Liver (tissue), 9 donors: ENCODE results near the gene EFHD2. TPM values are rescaled to one million over a fixed set of nuclear protein-coding genes. Genes with fewer than 3 reads are reported as not detected.

ENCODE experiments used
- DNase-seq: peaks from one replicate; pipeline ENCODE4 v3.0.0-alpha.2; 2017; ENCODE audit warnings: low spot score
- H3K27ac ChIP-seq, 2 donors: one replicate each; pipeline ENCODE4 v1.7.0; 2013; ENCODE audit warnings: inconsistent platforms in 2 of 2, low read length in 2 of 2, control low read depth in 1 of 2, low read depth in 1 of 2, mild to moderate bottlenecking in 1 of 2
- H3K27me3 ChIP-seq, 4 donors: one replicate each; pipeline versions ENCODE4 v1.6.1 to v1.7.0; 2013; ENCODE audit warnings: low read length in 3 of 4, inconsistent platforms in 1 of 4, mild to moderate bottlenecking in 1 of 4, moderate library complexity in 1 of 4; ENCODE audit not compliant: control insufficient read depth in 4 of 4, insufficient read depth in 4 of 4
- H3K36me3 ChIP-seq, 4 donors: one replicate each; pipeline versions ENCODE4 v1.6.1 to v1.7.0; 2013; ENCODE audit warnings: low read length in 3 of 4, mild to moderate bottlenecking in 3 of 4, low read depth in 1 of 4, moderate library complexity in 1 of 4; ENCODE audit not compliant: control insufficient read depth in 4 of 4, insufficient read depth in 3 of 4
- H3K4me1 ChIP-seq, 4 donors: one replicate each; pipeline versions ENCODE4 v1.6.1 to v1.7.0; 2013; ENCODE audit warnings: low read length in 3 of 4, mild to moderate bottlenecking in 3 of 4, moderate library complexity in 1 of 4; ENCODE audit not compliant: control insufficient read depth in 4 of 4, insufficient read depth in 4 of 4
- H3K4me3 ChIP-seq, 3 donors: one replicate each; pipeline versions ENCODE4 v1.6.1 to v1.7.0; 2013; ENCODE audit warnings: low read length in 3 of 3, control low read depth in 1 of 3, low read depth in 1 of 3, mild to moderate bottlenecking in 1 of 3
- H3K9ac ChIP-seq, 2 donors: one replicate each; pipeline ENCODE4 v1.7.0; 2013; ENCODE audit warnings: low read length in 2 of 2, mild to moderate bottlenecking in 2 of 2, moderate library complexity in 2 of 2, control low read depth in 1 of 2, low read depth in 1 of 2
- H3K9me3 ChIP-seq, 4 donors: one replicate each; pipeline versions ENCODE4 v1.6.1 to v1.7.0; 2013; ENCODE audit warnings: low read length in 3 of 4; ENCODE audit not compliant: control insufficient read depth in 4 of 4
- ATF3 ChIP-seq: IDR thresholded peaks from 2 replicates; pipeline ENCODE4 v1.6.1; 2016; ENCODE audit warnings: antibody characterized with exemption
- CTCF ChIP-seq: fragments of 150-350 bp; IDR thresholded peaks from 2 replicates; pipeline ENCODE4 v1.5.1; 2017; ENCODE audit warnings: improper control_type of control experiment, low read depth, low read length; ENCODE audit not compliant: missing input control
- EGR1 ChIP-seq, 2 donors: IDR thresholded peaks; 2 replicates each; pipeline ENCODE4 v1.6.1; 2016 to 2018; ENCODE audit warnings: antibody characterized with exemption in 2 of 2, low read depth in 2 of 2
- FOXA1 ChIP-seq: IDR thresholded peaks from 2 replicates; pipeline ENCODE4 v1.6.1; 2016; ENCODE audit warnings: antibody characterized with exemption
- FOXA2 ChIP-seq: IDR thresholded peaks from 2 replicates; pipeline ENCODE4 v1.6.1; 2016; ENCODE audit warnings: antibody characterized with exemption
- GABPA ChIP-seq, 2 donors: IDR thresholded peaks in 1 of 2; conservative IDR thresholded peaks in 1 of 2; 2 replicates each; pipeline ENCODE4 v1.6.1; 2016; ENCODE audit warnings: antibody characterized with exemption in 2 of 2, mild to moderate bottlenecking in 1 of 2, moderate library complexity in 1 of 2
- HNF4A ChIP-seq, 2 donors: conservative IDR thresholded peaks; 2 replicates each; pipeline ENCODE4 v1.6.1; 2016; ENCODE audit warnings: antibody characterized with exemption in 2 of 2, mild to moderate bottlenecking in 2 of 2
- JUND ChIP-seq, 2 donors: IDR thresholded peaks; 2 replicates each; pipeline ENCODE4 v1.6.1; 2016; ENCODE audit warnings: antibody characterized with exemption in 2 of 2
- MAX ChIP-seq: IDR thresholded peaks from 2 replicates; pipeline ENCODE4 v1.6.1; 2016; ENCODE audit warnings: antibody characterized with exemption
- REST ChIP-seq: IDR thresholded peaks from 2 replicates; pipeline ENCODE4 v1.6.1; 2016; ENCODE audit warnings: antibody characterized with exemption, mild to moderate bottlenecking
- SP1 ChIP-seq: IDR thresholded peaks from 2 replicates; pipeline ENCODE4 v1.6.1; 2018; ENCODE audit warnings: antibody characterized with exemption, mild to moderate bottlenecking
- YY1 ChIP-seq: IDR thresholded peaks from 2 replicates; pipeline ENCODE4 v1.6.1; 2016; ENCODE audit warnings: antibody characterized with exemption, mild to moderate bottlenecking
- WGBS: extraction: QIAGEN DNeasy Blood & Tissue Kit; methylation state at CpG from one replicate; pipeline ENCODE4 v1.1.7; 2013; 5-methylcytosine and 5-hydroxymethylcytosine counted together
- polyA plus RNA-seq, 2 donors: library from polyadenylated mRNA; stranded (reverse) in 1 of 2; unstranded in 1 of 2; fragments of 200-250 nt in 1 of 2; fragments of >200 nt in 1 of 2; fragmentation: Nextera tagmentation in 1 of 2; extraction: Ambion mirVana in 1 of 2; gene quantifications; one replicate each; pipeline versions ENCODE4 v1.2.1 to v1.2.3, GENCODE V29; 2013 to 2015
- total RNA-seq, 2 donors: library from RNA; depleted of rRNA; stranded (reverse); fragments of >200 nt; gene quantifications; one replicate each; pipeline ENCODE4 v1.2.3, GENCODE V29; 2014
- donor health status: healthy.
- donor health status: healthy.
- donor health status: healthy.
- donor health status: healthy.
- donor health status: healthy.

EFHD2 gene
- total and polyA plus RNA-seq, 4 donors: 7.4 to 23.0 (median 11.7) TPM

GRCh38 chr1:15414445-15414983 lies 4.8 kb downstream of the EFHD2 start (continued):
- TF ChIP-seq CTCF (no peak), GABPA (IDR thresholded peaks at IDR 0.05 in 1 of 2, conservative IDR thresholded peaks at IDR 0.05 in 1 of 2) (no peak)

- H3K4me1 ChIP-seq: peaks cover 0 to 16% (median 14%) of the 10 kb centered on the region in 4 donors
- H3K36me3 ChIP-seq: no peaks in the 10 kb centered on the region
- TF ChIP-seq JUND (IDR thresholded peaks at IDR 0.05) (peak in 1 of 2 donors; percentile 51), EGR1 (IDR thresholded peaks at IDR 0.05; ENCODE audit: low read depth in 2 of 2) (no peak), YY1 (no peak), GABPA (IDR thresholded peaks at IDR 0.05 in 1 of 2, conservative IDR thresholded peaks at IDR 0.05 in 1 of 2) (no peak), FOXA1 (no peak)
- no peak overlapping the region for H3K4me3 ChIP-seq
- peak overlapping the region; percentile 31 to 72 for H3K27ac ChIP-seq
- no peak for DNase-seq
- H3K27me3 ChIP-seq: no peaks in the 10 kb centered on the region
- WGBS: 72% methylated on average over 18 of the region's 18 CpGs
- H3K9ac ChIP-seq: no peak overlapping the region
- no peaks in the 10 kb centered on the region for H3K9me3 ChIP-seq
These were observed 7.6 kb downstream of the EFHD2 start for GRCh38 chr1:15417059-15417934.

GRCh38 chr1:15418806-15419515 lies 9.3 kb downstream of the EFHD2 start:
- no peak for DNase-seq
- TF ChIP-seq FOXA1: no peak
- no peak for TF ChIP-seq JUND (IDR thresholded peaks at IDR 0.05)
- no peak for TF ChIP-seq YY1
- no peak for TF ChIP-seq CTCF
- TF ChIP-seq SP1: no peak
- no peak for TF ChIP-seq ATF3
- no peak for TF ChIP-seq FOXA2
- no peak for TF ChIP-seq HNF4A (conservative IDR thresholded peaks at IDR 0.05)
- no peak for TF ChIP-seq EGR1 (IDR thresholded peaks at IDR 0.05; ENCODE audit: low read depth in 2 of 2)
- TF ChIP-seq REST: no peak
- TF ChIP-seq MAX: no peak
- 86% methylated on average over 18 of the region's 18 CpGs for WGBS
- Histone ChIP-seq H3K4me3 (no peak overlapping the region), H3K36me3 (no peaks in the 10 kb centered on the region), H3K9me3 (no peaks in the 10 kb centered on the region), H3K4me1 (peaks cover 0 to 23% (median 18%) of the 10 kb centered on the region in 4 donors), H3K27me3 (no peaks in the 10 kb centered on the region), H3K9ac (no peak overlapping the region), H3K27ac (no peak overlapping the region)
